HCT116 (cell line): Measurements from ENCODE around the gene HS6ST3. TPM values are rescaled to one million over a fixed set of nuclear protein-coding genes. Genes with fewer than 3 reads are reported as not detected.

ENCODE experiments used
- ATAC-seq: fragments of 200-7000 bp; cut with Tn5 transposase; 2 replicates; pipeline ENCODE4 v1.9.1; 2020; ENCODE audit warnings: mild to moderate bottlenecking, moderate library complexity
- BruUV-seq: library from RNA; stranded (reverse); fragments of 400-500 nt; replicated peaks from 2 replicates; lab custom pipeline; 2021; lab: Mats Ljungman, UMichigan
- CTCF ChIA-PET: fragments of 300-600 bp; sonication (Branson Sonifier 250); formaldehyde crosslinking; loops from one replicate; lab custom pipeline; 2021; ENCODE audit warnings: antibody characterized with exemption; lab: Charles Lee
- POLR2A ChIA-PET: fragments of 300-600, 350-600 bp; sonication (Branson Sonifier 250); formaldehyde crosslinking; loops from one replicate; lab custom pipeline; 2021; ENCODE audit warnings: antibody characterized with exemption; lab: Charles Lee
- RAD21 ChIA-PET, 2 experiments: fragments of 300-600 bp; sonication (Branson Sonifier 250); formaldehyde crosslinking; loops; one replicate each; lab custom pipeline; 2023; ENCODE audit warnings: low total read pairs in 2 of 2; ENCODE audit not compliant: uncharacterized antibody in 2 of 2, unreplicated experiment in 2 of 2, low non-redundant PET in 1 of 2; lab: Charles Lee
- DNase-seq: peaks from one replicate; pipeline ENCODE4 v3.0.0-alpha.2; 2010; ENCODE audit warnings: low read depth, low spot score
- H2AFZ ChIP-seq: fragments of 200-600 bp; shearing (Covaris generic), sonication (generic); 2 replicates; pipeline ENCODE4 v1.6.1; 2017; ENCODE audit warnings: low read depth, mixed run types, mixed read lengths, antibody characterized with exemption, low read length; ENCODE audit not compliant: poor library complexity, severe bottlenecking
- H3K27ac ChIP-seq: 2 replicates; pipeline ENCODE4 v1.5.1; 2012; ENCODE audit warnings: low read depth, low read length
- H3K27me3 ChIP-seq: fragments of 200-600 bp; sonication (generic); 2 replicates; pipeline ENCODE4 v1.6.1; 2016; ENCODE audit warnings: mixed run types, low read length, mixed read lengths; ENCODE audit not compliant: insufficient read depth
- H3K36me3 ChIP-seq, 2 experiments: fragments of 200-500 bp in 1 of 2; fragments of 200-600 bp in 1 of 2; sonication (Bioruptor generic) in 1 of 2; sonication (generic) in 1 of 2; 2 replicates each; pipeline versions ENCODE4 v1.5.1 to v1.6.1; 2014 to 2016; ENCODE audit warnings: low read length in 2 of 2, inconsistent platforms in 1 of 2, mixed read lengths in 1 of 2, mixed run types in 1 of 2; ENCODE audit not compliant: insufficient read depth in 2 of 2, control insufficient read depth in 1 of 2
- H3K4me1 ChIP-seq, 2 experiments: fragments of 200-600 bp in 1 of 2; sonication (generic) in 1 of 2; 2 replicates each; pipeline versions ENCODE4 v1.5.1 to v1.6.1; 2012 to 2017; ENCODE audit warnings: low read length in 2 of 2, inconsistent platforms in 1 of 2, mild to moderate bottlenecking in 1 of 2, mixed read lengths in 1 of 2, mixed run types in 1 of 2, moderate library complexity in 1 of 2; ENCODE audit not compliant: insufficient read depth in 2 of 2, control insufficient read depth in 1 of 2
- H3K4me2 ChIP-seq: fragments of 200-600 bp; sonication (generic); 2 replicates; pipeline ENCODE4 v1.6.1; 2017; ENCODE audit warnings: mixed run types, low read length, mixed read lengths
- H3K4me3 ChIP-seq, 2 experiments: fragments of 200-600 bp in 1 of 2; sonication (generic) in 1 of 2; replicated peaks in 1 of 2; 2 replicates each; pipeline ENCODE4 v1.5.1; 2011 to 2016; ENCODE audit warnings: low read length in 2 of 2, control low read depth in 1 of 2, low read depth in 1 of 2, mild to moderate bottlenecking in 1 of 2, mixed read lengths in 1 of 2, mixed run types in 1 of 2
- H3K79me2 ChIP-seq: fragments of 200-600 bp; sonication (generic); 2 replicates; pipeline ENCODE4 v1.6.1; 2017; ENCODE audit warnings: mild to moderate bottlenecking, mixed run types, low read length, moderate library complexity, mixed read lengths; ENCODE audit not compliant: insufficient read depth
- H3K9ac ChIP-seq: fragments of 200-600 bp; sonication (generic); 2 replicates; pipeline ENCODE4 v1.6.1; 2016; ENCODE audit warnings: low read length, mixed read lengths
- H3K9me2 ChIP-seq: fragments of 200-600 bp; sonication (generic), shearing (Covaris generic); 2 replicates; pipeline ENCODE4 v1.6.1; 2017; ENCODE audit warnings: mixed run types, mild to moderate bottlenecking, moderate library complexity; ENCODE audit not compliant: insufficient read depth
- H3K9me3 ChIP-seq, 2 experiments: fragments of 200-500 bp in 1 of 2; fragments of 200-600 bp in 1 of 2; sonication (Bioruptor generic) in 1 of 2; sonication (generic) in 1 of 2; 2 replicates each; pipeline ENCODE4 v1.6.1; 2014 to 2017; ENCODE audit warnings: low read length in 2 of 2, mixed read lengths in 2 of 2, inconsistent platforms in 1 of 2, low read depth in 1 of 2, mild to moderate bottlenecking in 1 of 2, mixed run types in 1 of 2, moderate library complexity in 1 of 2; ENCODE audit not compliant: control insufficient read depth in 1 of 2, insufficient read depth in 1 of 2
- H4K20me1 ChIP-seq: fragments of 200-600 bp; sonication (generic), shearing (Covaris generic); 2 replicates; pipeline ENCODE4 v1.6.1; 2017; ENCODE audit warnings: mixed run types, mild to moderate bottlenecking, moderate library complexity; ENCODE audit not compliant: insufficient read depth
- CEBPB ChIP-seq: IDR thresholded peaks from 2 replicates; pipeline ENCODE4 v1.6.1; 2012; ENCODE audit warnings: low read depth
- CTCF ChIP-seq, 3 experiments: fragments of 200-600 bp in 1 of 3; sonication (generic) in 1 of 3; IDR thresholded peaks in 2 of 3; conservative IDR thresholded peaks in 1 of 3; 2 replicates each; pipeline ENCODE4 v1.5.1; 2012 to 2017; ENCODE audit warnings: low read depth in 2 of 3, low read length in 2 of 3, antibody characterized with exemption in 1 of 3, borderline replicate concordance in 1 of 3, control low read depth in 1 of 3, mild to moderate bottlenecking in 1 of 3, mixed read lengths in 1 of 3, mixed run types in 1 of 3, moderate library complexity in 1 of 3; ENCODE audit not compliant: insufficient read depth in 1 of 3
- EGR1 ChIP-seq: IDR thresholded peaks from 2 replicates; pipeline ENCODE4 v1.6.1; 2012; ENCODE audit warnings: low read depth
- ELF1 ChIP-seq: IDR thresholded peaks from 2 replicates; pipeline ENCODE4 v1.6.1; 2012; ENCODE audit warnings: low read depth, borderline replicate concordance
- EZH2 ChIP-seq: fragments of 200-600 bp; sonication (generic); IDR thresholded peaks from 2 replicates; pipeline ENCODE4 v1.6.1; 2017; ENCODE audit warnings: antibody characterized with exemption, mixed run types
- FOSL1 ChIP-seq: IDR thresholded peaks from 2 replicates; pipeline ENCODE4 v1.6.1; 2012; ENCODE audit warnings: low read depth
- JUND ChIP-seq: IDR thresholded peaks from 2 replicates; pipeline ENCODE4 v1.6.1; 2012
- MAX ChIP-seq: IDR thresholded peaks from 2 replicates; pipeline ENCODE4 v1.6.1; 2012
- POLR2A ChIP-seq: IDR thresholded peaks from 2 replicates; pipeline ENCODE4 v1.7.0; 2011; ENCODE audit warnings: borderline replicate concordance; ENCODE audit not compliant: insufficient read depth, insufficient read length; ENCODE audit errors: extremely low read depth
- RAD21 ChIP-seq: IDR thresholded peaks from 2 replicates; pipeline ENCODE4 v1.6.1; 2012; ENCODE audit warnings: low read depth, mild to moderate bottlenecking
- REST ChIP-seq: IDR thresholded peaks from 2 replicates; pipeline ENCODE4 v1.6.1; 2012; ENCODE audit warnings: low read depth
- SIN3A ChIP-seq: IDR thresholded peaks from 2 replicates; pipeline ENCODE4 v1.6.1; 2012; ENCODE audit warnings: low read depth
- SRF ChIP-seq: IDR thresholded peaks from 2 replicates; pipeline ENCODE4 v1.6.1; 2012; ENCODE audit warnings: low read depth
- TCF7L2 ChIP-seq: IDR thresholded peaks from 2 replicates; pipeline ENCODE4 v1.7.0; 2011; ENCODE audit warnings: borderline replicate concordance, inconsistent platforms; ENCODE audit not compliant: insufficient read depth, insufficient read length; ENCODE audit errors: extremely low read depth
- YY1 ChIP-seq: IDR thresholded peaks from 2 replicates; pipeline ENCODE4 v1.6.1; 2011; ENCODE audit warnings: low read length, low read depth, moderate library complexity, mild to moderate bottlenecking; ENCODE audit not compliant: insufficient replicate concordance; ENCODE audit errors: extremely low read depth
- ZFX ChIP-seq: fragments of 450-650 bp; IDR thresholded peaks from 2 replicates; pipeline ENCODE4 v1.6.1; 2017
- ZNF274 ChIP-seq: fragments of 200-500 bp; sonication (Bioruptor generic); IDR thresholded peaks from 2 replicates; pipeline ENCODE4 v1.6.1; 2014; ENCODE audit warnings: mild to moderate bottlenecking, low read depth, low read length, inconsistent platforms
- intact Hi-C: fragments of 100-400 bp; cut with micrococcal nuclease; formaldehyde crosslinking; loops from 2 replicates; pipeline ENCODE4 v1.10.0; 2022
- total RNA-seq: library from RNA; stranded (reverse); gene quantifications from one replicate; pipeline ENCODE4 v1.2.1, GENCODE V29; 2021; ENCODE audit not compliant: unreplicated experiment

Gene HS6ST3
- total RNA-seq, 1 experiment from 2014 or later, result 0.10 TPM

- TF ChIP-seq TCF7L2 (no peak), SRF (no peak)
- Histone ChIP-seq H3K9me2 (no peaks in the 10 kb centered on the region), H3K4me3 (no peak overlapping the region), H3K4me2 (no peak overlapping the region), H3K27ac (no peak overlapping the region), H3K27me3 (no peaks in the 10 kb centered on the region), H3K79me2 (no peaks in the 10 kb centered on the region), H2AFZ (no peak overlapping the region), H3K4me1 (no peaks in the 10 kb centered on the region), H3K36me3 (no peaks in the 10 kb centered on the region), H3K9me3 (no peaks in the 10 kb centered on the region), H3K9ac (no peak overlapping the region), H4K20me1 (no peaks in the 10 kb centered on the region; the same call in 1 of the 2 replicates)
- BruUV-seq, result no TSS peak
- DNase-seq (no peak), ATAC-seq (no peak)
- ChIA-PET CTCF (no interaction called here), RAD21 (no interaction called here), POLR2A (no interaction called here)
- intact Hi-C loops, result no loop called here
Measured at GRCh38 chr13:96728463-96728862, 638.6 kb downstream of the HS6ST3 start.

- H3K4me1 ChIP-seq, result no peaks in the 10 kb centered on the region
- H3K36me3 ChIP-seq, result no peaks in the 10 kb centered on the region
- no peak for DNase-seq
- no peak overlapping the region for H3K4me2 ChIP-seq
- H3K4me3 ChIP-seq, result no peak overlapping the region
- no peaks in the 10 kb centered on the region for H3K9me3 ChIP-seq
- ATAC-seq, result no peak
- H3K9me2 ChIP-seq, result no peaks in the 10 kb centered on the region
- H4K20me1 ChIP-seq, result no peaks in the 10 kb centered on the region
- no peak overlapping the region for H3K27ac ChIP-seq
- no peaks in the 10 kb centered on the region for H3K27me3 ChIP-seq
- H3K79me2 ChIP-seq, result no peaks in the 10 kb centered on the region
- H2AFZ ChIP-seq, result no peak overlapping the region
- no TSS peak for BruUV-seq
- POLR2A ChIA-PET, result no interaction called here
- RAD21 ChIA-PET, result no interaction called here
- no peak overlapping the region for H3K9ac ChIP-seq
- CTCF ChIA-PET, result no interaction called here
- intact Hi-C loops, result no loop called here
- no peak for TF ChIP-seq CTCF (IDR thresholded peaks at IDR 0.05 in 2 of 3, conservative IDR thresholded peaks at IDR 0.05 in 1 of 3; ENCODE audit: borderline replicate concordance in 1 of 3, insufficient read depth in 1 of 3, low read depth in 2 of 3, low read length in 2 of 3)
- TF ChIP-seq MAX, result no peak
- TF ChIP-seq EGR1, result no peak
- TF ChIP-seq FOSL1, result no peak
- TF ChIP-seq REST, result no peak
- no peak for TF ChIP-seq SIN3A
- no peak for TF ChIP-seq JUND
- TF ChIP-seq ZNF274, result no peak
- TF ChIP-seq RAD21, result no peak
- no peak for TF ChIP-seq EZH2
- no peak for TF ChIP-seq ZFX
- TF ChIP-seq CEBPB, result no peak
- no peak for TF ChIP-seq SRF
- TF ChIP-seq POLR2A, result no peak
- TF ChIP-seq ELF1, result no peak
- TF ChIP-seq YY1, result no peak
Measured at GRCh38 chr13:96730676-96731075, 640.8 kb downstream of the HS6ST3 start.
